ENCODE measurements around the gene CHRFAM7A.
"Not testable (repeated sequence)": the region's sequence is repeated elsewhere in the genome, so short reads cannot be mapped to it uniquely, and the experiment has no call there.

GRCh38 chr15:30367246-30367645, 26.1 kb downstream of the CHRFAM7A start:
- TF ChIP-seq CTCF, POLR2A (IDR thresholded peaks at IDR 0.05): not testable (repeated sequence)

Data from lower leg skin (tissue), 3 donors.